ENCODE data around the gene FAM170B. TPM values are rescaled to one million over a fixed set of nuclear protein-coding genes. Genes with fewer than 3 reads are reported as not detected.

FAM170B gene
- total RNA-seq (2014; rRNA removed; shearing (Covaris generic)) (not detected in 2 replicates), polyA plus RNA-seq (2016; fragmentation: Nextera tagmentation; extraction: Ambion mirVana) (not detected in 2 replicates)

GRCh38 chr10:49133706-49134248 is at the start of gene FAM170B:
TSS of gene FAM170B (minus strand) at chr10:49134021. CDS start at chr10:49133918, 103 bp downstream.
- Histone ChIP-seq H4K20me1 (ENCODE audit: insufficient read depth) (no peaks in the 10 kb centered on the region), H3K79me2 (ENCODE audit: insufficient read depth) (no peaks in the 10 kb centered on the region), H3K27me3 (replicated peaks; ENCODE audit: insufficient read depth) (0 out of 2 replicates have a peak, but pooled peaks cover 8% of the 10 kb centered on the region), H3K9me3 (ENCODE audit: low read depth) (no peaks in the 10 kb centered on the region), H3K27ac (no peak within 1 kb of the TSS), H3K4me3 (no peak within 1 kb of the TSS), H3F3A (ENCODE audit: insufficient read depth) (peaks cover 3% of the 10 kb centered on the region), H3K9ac (no peak within 1 kb of the TSS), H2AFZ (no peak within 1 kb of the TSS), H3K4me2 (ENCODE audit: unreplicated experiment) (no peak within 1 kb of the TSS), H3K9me2 (ENCODE audit: insufficient read depth) (no peaks in the 10 kb centered on the region), H3K36me3 (ENCODE audit: low read depth) (no peaks in the 10 kb centered on the region), H3K4me1 (ENCODE audit: insufficient read depth) (peaks cover 19% of the 10 kb centered on the region)
- no peak for DNase-seq
- 31 to 37% methylated on average over 5 of the region's 5 CpGs for WGBS, 2 experiments (ENCODE audit: low coverage in 1 of 2, low lambda C conversion rate in 2 of 2, missing lambda C conversion rate in 2 of 2)
- TF ChIP-seq EZH2 (IDR thresholded peaks at IDR 0.05; ENCODE audit: insufficient read depth, poor library complexity, severe bottlenecking) (no peak), EZH2phosphoT487 (IDR thresholded peaks at IDR 0.05; ENCODE audit: insufficient read depth, low read depth) (no peak)
- in situ Hi-C loops (cut with MboI) = no loop called here

- Histone ChIP-seq H2AFZ (no peak overlapping the region), H3F3A (ENCODE audit: insufficient read depth) (no peaks in the 10 kb centered on the region), H3K27ac (no peak overlapping the region), H3K4me2 (ENCODE audit: unreplicated experiment) (no peak overlapping the region), H3K9me3 (ENCODE audit: low read depth) (no peaks in the 10 kb centered on the region), H4K20me1 (ENCODE audit: insufficient read depth) (no peaks in the 10 kb centered on the region), H3K27me3 (replicated peaks; ENCODE audit: insufficient read depth) (peaks cover 4% of the 10 kb centered on the region; the same call in 1 of the 2 replicates), H3K4me1 (ENCODE audit: insufficient read depth) (peaks cover 4% of the 10 kb centered on the region; the same call in 1 of the 2 replicates), H3K9me2 (ENCODE audit: insufficient read depth) (no peaks in the 10 kb centered on the region), H3K79me2 (ENCODE audit: insufficient read depth) (no peaks in the 10 kb centered on the region), H3K9ac (no peak overlapping the region), H3K36me3 (ENCODE audit: low read depth) (no peaks in the 10 kb centered on the region), H3K4me3 (no peak overlapping the region)
- TF ChIP-seq EZH2 (IDR thresholded peaks at IDR 0.05; ENCODE audit: insufficient read depth, poor library complexity, severe bottlenecking) (no peak), EZH2phosphoT487 (IDR thresholded peaks at IDR 0.05; ENCODE audit: insufficient read depth, low read depth) (no peak)
- DNase-seq = no peak
- 84 to 88% methylated on average over 4 of the region's 4 CpGs for WGBS, 2 experiments (ENCODE audit: low coverage in 1 of 2, low lambda C conversion rate in 2 of 2, missing lambda C conversion rate in 2 of 2)
- in situ Hi-C loops (cut with MboI) = no loop called here
These were observed 49.0 kb upstream of the FAM170B start for GRCh38 chr10:49182776-49183175.

- H2AFZ ChIP-seq = no peak overlapping the region
- DNase-seq = no peak
- no peak overlapping the region for H3K4me2 ChIP-seq (ENCODE audit: unreplicated experiment)
- H3K9ac ChIP-seq = no peak overlapping the region
- H3K36me3 ChIP-seq (ENCODE audit: low read depth) = no peaks in the 10 kb centered on the region
- no peak overlapping the region for H3K27ac ChIP-seq
- H3K27me3 ChIP-seq (replicated peaks; ENCODE audit: insufficient read depth) = no peaks in the 10 kb centered on the region
- no peak overlapping the region for H3K4me3 ChIP-seq
- H3K9me3 ChIP-seq (ENCODE audit: low read depth) = no peaks in the 10 kb centered on the region
- no peaks in the 10 kb centered on the region for H4K20me1 ChIP-seq (ENCODE audit: insufficient read depth)
- H3K79me2 ChIP-seq (ENCODE audit: insufficient read depth) = no peaks in the 10 kb centered on the region
- in situ Hi-C loops (cut with MboI) = no loop called here
- no peaks in the 10 kb centered on the region for H3K9me2 ChIP-seq (ENCODE audit: insufficient read depth)
- TF ChIP-seq EZH2 (IDR thresholded peaks at IDR 0.05; ENCODE audit: insufficient read depth, poor library complexity, severe bottlenecking) (no peak), EZH2phosphoT487 (IDR thresholded peaks at IDR 0.05; ENCODE audit: insufficient read depth, low read depth) (no peak)
- WGBS, 2 experiments (ENCODE audit: low coverage in 1 of 2, low lambda C conversion rate in 2 of 2, missing lambda C conversion rate in 2 of 2) = 25 to 26% methylated on average over 3 of the region's 3 CpGs
- peaks cover 13% of the 10 kb centered on the region for H3K4me1 ChIP-seq (ENCODE audit: insufficient read depth)
- H3F3A ChIP-seq (ENCODE audit: insufficient read depth) = peaks cover 6% of the 10 kb centered on the region; the same call in 1 of the 2 replicates
These were observed 46.6 kb upstream of the FAM170B start for GRCh38 chr10:49180444-49180860.

GRCh38 chr10:49179699-49180443 is 46.0 kb upstream of the FAM170B start:
- Histone ChIP-seq H3K79me2 (ENCODE audit: insufficient read depth) (no peaks in the 10 kb centered on the region), H3K27ac (no peak overlapping the region), H3K36me3 (ENCODE audit: low read depth) (no peaks in the 10 kb centered on the region), H2AFZ (no peak overlapping the region), H3K27me3 (replicated peaks; ENCODE audit: insufficient read depth) (no peaks in the 10 kb centered on the region), H3F3A (ENCODE audit: insufficient read depth) (peaks cover 6% of the 10 kb centered on the region; the same call in 1 of the 2 replicates), H3K4me3 (no peak overlapping the region), H3K9ac (no peak overlapping the region), H4K20me1 (ENCODE audit: insufficient read depth) (no peaks in the 10 kb centered on the region), H3K9me3 (ENCODE audit: low read depth) (no peaks in the 10 kb centered on the region), H3K4me1 (ENCODE audit: insufficient read depth) (peaks cover 13% of the 10 kb centered on the region), H3K9me2 (ENCODE audit: insufficient read depth) (no peaks in the 10 kb centered on the region), H3K4me2 (ENCODE audit: unreplicated experiment) (no peak overlapping the region)
- no peak for DNase-seq
- in situ Hi-C loops (cut with MboI) = no loop called here
- WGBS, 2 experiments (ENCODE audit: low coverage in 1 of 2, low lambda C conversion rate in 2 of 2, missing lambda C conversion rate in 2 of 2) = 82 to 85% methylated on average over 10 of the region's 10 CpGs
- TF ChIP-seq EZH2phosphoT487 (IDR thresholded peaks at IDR 0.05; ENCODE audit: insufficient read depth, low read depth) (no peak), EZH2 (IDR thresholded peaks at IDR 0.05; ENCODE audit: insufficient read depth, poor library complexity, severe bottlenecking) (no peak)
